Left renal pelvis (tissue), 4 donors: ENCODE data around the gene DIPK2B. TPM values are rescaled to one million over a fixed set of nuclear protein-coding genes. Genes with fewer than 3 reads are reported as not detected.

Source experiments
- DNase-seq, 4 donors: peaks; one replicate each; pipeline ENCODE4 v3.0.0-alpha.2; 2013; ENCODE audit warnings: low read depth in 4 of 4, low spot score in 3 of 4
- polyA plus RNA-seq, 4 donors: library from polyadenylated mRNA; unstranded; fragments of 120-200 nt; gene quantifications; one replicate each; pipeline ENCODE4 v1.2.1, GENCODE V29; 2013; ENCODE audit not compliant: insufficient read length in 4 of 4

Gene DIPK2B
- polyA plus RNA-seq, 4 donors = 8.4 to 9.5 (median 9.3) TPM

DNA sequence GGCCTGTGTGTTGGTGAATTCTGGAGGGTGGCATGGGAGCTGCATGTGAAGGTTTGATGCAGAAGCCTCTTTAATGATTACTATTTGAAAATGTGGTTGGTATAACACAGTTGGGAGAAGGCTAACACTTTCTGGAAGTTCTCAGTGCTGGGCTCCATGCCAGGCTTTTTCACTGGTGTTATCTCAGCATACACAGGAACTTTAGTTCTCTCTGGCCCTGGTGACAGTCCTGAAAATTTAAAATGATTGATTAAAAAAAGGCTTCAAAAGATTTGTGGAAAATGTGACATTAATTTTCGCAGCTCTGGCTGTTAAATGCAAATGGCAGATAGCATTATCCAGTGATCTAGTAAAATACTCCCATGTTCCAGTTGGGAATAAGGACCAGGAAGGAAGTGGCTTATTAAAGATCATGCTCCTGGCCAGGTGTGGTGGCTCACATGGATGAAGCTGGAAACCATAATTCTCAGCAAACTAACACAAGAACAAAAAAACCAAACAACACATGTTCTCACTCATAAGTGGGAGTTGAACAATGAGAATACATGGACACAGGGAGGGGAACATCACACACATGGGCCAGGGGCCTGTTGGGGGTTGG lies 36.6 kb downstream of the DIPK2B start:
- no peak for DNase-seq

DNA sequence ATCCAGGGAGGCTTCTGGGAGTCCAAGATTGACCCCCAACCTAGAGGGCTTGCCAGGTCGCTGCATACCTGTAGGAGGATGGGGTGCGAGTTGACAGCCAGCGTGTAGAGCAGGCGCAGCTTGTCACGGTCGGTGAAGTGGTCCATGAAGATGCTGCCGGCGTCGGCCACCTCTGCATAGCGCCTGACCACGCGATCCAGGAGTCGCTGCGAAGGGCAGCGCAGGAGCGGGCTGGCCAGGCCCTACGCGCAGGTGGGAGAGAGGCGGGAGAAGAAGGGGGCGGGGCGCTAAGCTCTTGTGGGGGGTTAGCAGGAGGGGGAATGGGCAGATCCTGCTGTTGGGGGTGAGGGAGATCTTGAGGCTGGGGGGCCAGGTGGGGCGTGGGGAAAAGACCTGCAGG lies 43.0 kb downstream of the DIPK2B start:
- no peak for DNase-seq

DNA sequence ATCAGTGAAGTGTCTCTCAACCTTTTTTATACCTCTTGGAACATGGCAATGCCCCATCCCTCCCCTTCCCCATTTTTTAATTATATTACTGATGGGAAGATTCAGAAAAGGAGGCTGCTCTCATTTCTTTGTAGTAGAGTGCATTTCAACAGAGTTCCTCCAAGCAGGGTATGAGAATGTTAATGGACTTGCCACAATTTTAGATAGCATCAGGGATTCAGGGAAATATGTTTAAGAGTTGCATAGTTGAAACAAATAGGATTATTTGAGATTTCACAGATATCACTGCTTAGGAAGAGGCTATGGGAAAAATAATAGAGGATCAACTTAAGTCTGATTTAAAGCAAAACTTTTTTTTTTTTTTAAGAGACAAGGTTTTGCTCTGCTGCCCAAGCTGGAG lies 46.2 kb downstream of the DIPK2B start:
- DNase-seq = no peak

DNA sequence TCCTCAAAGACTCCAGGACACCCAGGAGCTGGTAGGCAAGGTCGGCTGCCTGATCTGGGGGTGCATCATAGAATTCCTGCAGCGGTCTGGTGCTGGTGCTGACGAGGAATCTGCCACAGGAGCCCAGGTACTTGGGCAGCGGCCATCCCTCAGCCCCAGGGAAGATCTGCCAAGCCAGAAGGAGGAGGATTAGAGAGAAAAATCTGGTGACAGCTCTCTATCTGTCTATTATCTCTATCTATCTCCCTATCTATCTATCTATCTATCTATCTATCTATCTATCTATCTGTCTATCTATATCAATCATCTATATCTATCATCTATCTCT lies 46.7 kb downstream of the DIPK2B start:
- no peak for DNase-seq
